ENCODE data around the gene AMPH. TPM values are rescaled to one million over a fixed set of nuclear protein-coding genes. Genes with fewer than 3 reads are reported as not detected.
"Not testable (repeated sequence)": the region's sequence is repeated elsewhere in the genome, so short reads cannot be mapped to it uniquely, and the experiment has no call there.

AMPH gene
- total RNA-seq, 1 donor from 2014 or later = 10.7 TPM

DNA sequence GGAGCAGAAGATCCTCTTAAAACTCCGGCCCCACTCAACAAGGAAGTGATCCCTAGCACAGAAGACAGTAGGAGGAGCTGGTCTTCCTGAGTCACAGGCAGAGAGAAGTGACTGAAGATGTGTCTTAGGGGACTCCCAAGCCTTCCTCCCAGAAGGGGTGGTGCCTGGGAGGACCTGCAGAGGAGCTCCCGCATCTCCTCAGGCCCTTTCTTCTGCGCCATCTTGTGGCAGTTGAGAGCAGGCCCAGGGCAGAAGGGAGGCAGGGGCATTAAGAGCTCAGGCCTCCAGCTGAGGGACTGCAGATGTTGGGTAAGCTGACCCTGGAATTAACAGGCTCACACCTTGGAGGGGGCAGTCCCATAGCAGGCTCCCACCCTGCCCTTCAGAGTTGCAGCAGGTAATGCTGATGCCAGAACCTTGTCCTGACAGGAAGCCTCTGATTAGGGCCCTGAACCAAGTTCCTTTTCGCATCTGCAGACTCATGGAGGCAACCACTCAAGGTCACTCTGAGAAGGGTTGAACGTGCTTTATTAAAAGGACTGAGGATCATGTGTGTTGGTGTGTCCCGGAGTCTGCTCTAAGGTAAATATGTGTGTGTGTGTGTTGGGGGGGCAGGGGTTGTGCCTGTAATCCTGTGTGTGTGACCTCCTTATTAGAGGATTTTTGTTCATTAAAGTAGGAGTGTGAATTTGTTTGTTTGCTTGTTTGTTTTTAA is 281.1 kb downstream of the AMPH start:
- not testable (repeated sequence) for H3K9me3 Mint-ChIP-seq (ENCODE audit: unreplicated experiment); DNase-seq (ENCODE audit: extremely low spot score, unreplicated experiment); H3K27ac Mint-ChIP-seq (ENCODE audit: unreplicated experiment); H3K27me3 Mint-ChIP-seq (ENCODE audit: unreplicated experiment); H3K36me3 Mint-ChIP-seq (ENCODE audit: unreplicated experiment); H3K4me3 Mint-ChIP-seq (ENCODE audit: unreplicated experiment); H3K4me1 Mint-ChIP-seq (ENCODE audit: unreplicated experiment)
- TF ChIP-seq, protein P1, sequence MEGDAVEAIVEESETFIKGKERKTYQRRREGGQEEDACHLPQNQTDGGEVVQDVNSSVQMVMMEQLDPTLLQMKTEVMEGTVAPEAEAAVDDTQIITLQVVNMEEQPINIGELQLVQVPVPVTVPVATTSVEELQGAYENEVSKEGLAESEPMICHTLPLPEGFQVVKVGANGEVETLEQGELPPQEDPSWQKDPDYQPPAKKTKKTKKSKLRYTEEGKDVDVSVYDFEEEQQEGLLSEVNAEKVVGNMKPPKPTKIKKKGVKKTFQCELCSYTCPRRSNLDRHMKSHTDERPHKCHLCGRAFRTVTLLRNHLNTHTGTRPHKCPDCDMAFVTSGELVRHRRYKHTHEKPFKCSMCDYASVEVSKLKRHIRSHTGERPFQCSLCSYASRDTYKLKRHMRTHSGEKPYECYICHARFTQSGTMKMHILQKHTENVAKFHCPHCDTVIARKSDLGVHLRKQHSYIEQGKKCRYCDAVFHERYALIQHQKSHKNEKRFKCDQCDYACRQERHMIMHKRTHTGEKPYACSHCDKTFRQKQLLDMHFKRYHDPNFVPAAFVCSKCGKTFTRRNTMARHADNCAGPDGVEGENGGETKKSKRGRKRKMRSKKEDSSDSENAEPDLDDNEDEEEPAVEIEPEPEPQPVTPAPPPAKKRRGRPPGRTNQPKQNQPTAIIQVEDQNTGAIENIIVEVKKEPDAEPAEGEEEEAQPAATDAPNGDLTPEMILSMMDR (IDR thresholded peaks at IDR 0.05) = peak; percentile 15

DNA sequence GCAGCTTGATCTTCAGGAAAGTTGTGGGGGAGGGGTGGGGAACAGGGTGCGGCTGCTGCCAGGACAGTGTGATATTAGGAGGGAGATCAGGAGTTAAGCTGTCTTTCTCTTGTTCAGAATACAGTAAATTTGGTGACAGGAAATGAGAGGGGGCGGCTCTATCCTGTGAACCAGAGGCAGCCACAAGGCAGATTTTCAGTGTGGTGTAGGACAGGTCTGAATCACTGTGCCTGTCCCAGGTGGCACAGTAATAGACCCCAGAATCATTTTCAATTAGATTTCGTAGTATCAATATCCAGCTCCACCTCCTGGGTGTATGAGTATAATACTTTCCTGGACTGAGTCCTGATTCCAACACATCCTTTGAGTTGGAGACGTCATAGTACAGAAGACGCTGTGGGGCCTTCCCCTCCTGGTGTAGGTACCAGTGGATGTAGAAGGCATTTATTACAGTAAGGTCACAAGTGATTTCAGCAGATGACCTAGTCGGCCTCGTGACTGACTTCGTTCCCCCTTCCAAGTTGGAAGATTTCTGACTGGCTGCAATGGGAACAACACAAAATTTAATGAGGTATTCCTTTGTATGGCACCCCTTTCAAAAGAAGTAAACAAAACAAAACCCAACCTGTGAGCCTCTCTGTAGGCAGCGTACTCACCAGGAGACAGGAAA is 281.9 kb downstream of the AMPH start:
- not testable (repeated sequence) for H3K4me3 Mint-ChIP-seq (ENCODE audit: unreplicated experiment); H3K27ac Mint-ChIP-seq (ENCODE audit: unreplicated experiment); H3K27me3 Mint-ChIP-seq (ENCODE audit: unreplicated experiment); H3K4me1 Mint-ChIP-seq (ENCODE audit: unreplicated experiment); DNase-seq (ENCODE audit: extremely low spot score, unreplicated experiment); H3K9me3 Mint-ChIP-seq (ENCODE audit: unreplicated experiment); H3K36me3 Mint-ChIP-seq (ENCODE audit: unreplicated experiment)

DNA sequence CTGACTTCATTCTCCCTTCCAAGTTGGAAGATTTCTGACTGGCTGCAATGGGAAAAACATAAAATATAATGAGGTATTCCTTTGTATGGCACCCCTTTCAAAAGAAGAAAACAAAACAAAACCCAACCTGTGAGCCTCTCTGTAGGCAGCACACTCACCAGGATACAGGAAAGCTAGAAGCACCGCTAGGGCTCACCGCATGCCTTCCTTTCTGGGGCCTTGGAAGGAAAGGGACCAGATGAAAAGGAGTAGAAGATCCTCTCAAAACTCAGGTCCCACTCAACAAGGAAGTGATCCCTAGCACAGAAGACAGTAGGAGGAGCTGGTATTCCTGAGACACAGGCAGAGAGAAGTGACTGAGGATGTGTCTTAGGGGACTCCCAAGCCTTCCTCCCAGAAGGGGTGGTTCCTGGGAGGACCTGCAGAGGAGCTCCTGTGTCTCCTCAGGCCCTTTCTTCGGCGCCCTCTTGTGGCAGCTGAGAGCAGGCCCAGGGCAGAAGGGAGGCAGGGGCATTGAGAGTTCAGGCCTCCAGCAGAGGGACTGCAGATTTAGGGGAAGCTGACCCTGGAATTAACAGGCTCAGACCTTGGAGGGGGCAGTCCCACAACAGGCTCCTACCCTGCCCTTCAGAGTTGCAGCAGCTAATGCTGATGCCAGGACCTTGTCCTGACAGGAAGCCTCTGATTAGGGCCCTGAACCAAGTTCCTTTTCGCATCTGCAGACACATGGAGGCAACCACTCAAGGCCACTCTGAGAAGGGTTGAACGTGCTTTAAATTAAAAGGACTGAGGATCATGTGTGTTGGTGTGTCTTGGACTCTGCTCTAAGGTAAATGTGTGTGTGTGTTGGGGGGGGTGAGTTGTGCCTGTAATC is 285.6 kb downstream of the AMPH start:
- H3K36me3 Mint-ChIP-seq (ENCODE audit: unreplicated experiment); H3K27me3 Mint-ChIP-seq (ENCODE audit: unreplicated experiment); H3K27ac Mint-ChIP-seq (ENCODE audit: unreplicated experiment); DNase-seq (ENCODE audit: extremely low spot score, unreplicated experiment); H3K9me3 Mint-ChIP-seq (ENCODE audit: unreplicated experiment); H3K4me1 Mint-ChIP-seq (ENCODE audit: unreplicated experiment); H3K4me3 Mint-ChIP-seq (ENCODE audit: unreplicated experiment): not testable (repeated sequence)
- TF ChIP-seq, protein P1 (IDR thresholded peaks at IDR 0.05) = peak; percentile 63

DNA sequence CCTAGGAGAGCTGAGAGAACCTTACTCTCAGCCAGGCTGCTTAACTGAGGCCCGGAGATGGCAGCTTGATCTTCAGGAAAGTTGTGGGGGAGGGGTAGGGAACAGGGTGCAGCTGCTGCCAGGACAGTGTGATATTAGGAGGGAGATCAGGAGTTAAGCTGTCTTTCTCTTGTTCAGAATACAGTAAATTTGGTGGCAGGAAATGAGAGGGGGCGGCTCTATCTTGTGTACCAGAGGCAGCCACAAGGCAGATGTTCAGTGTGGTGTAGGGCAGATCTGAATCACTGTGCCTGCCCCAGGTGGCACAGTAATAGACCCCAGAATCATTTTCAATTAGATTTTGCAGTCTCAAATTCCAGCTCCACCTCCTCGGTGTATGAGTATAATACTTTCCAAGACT is 286.4 kb downstream of the AMPH start:
- H3K9me3 Mint-ChIP-seq (ENCODE audit: unreplicated experiment); H3K4me1 Mint-ChIP-seq (ENCODE audit: unreplicated experiment); H3K27ac Mint-ChIP-seq (ENCODE audit: unreplicated experiment): not testable (repeated sequence)

DNA sequence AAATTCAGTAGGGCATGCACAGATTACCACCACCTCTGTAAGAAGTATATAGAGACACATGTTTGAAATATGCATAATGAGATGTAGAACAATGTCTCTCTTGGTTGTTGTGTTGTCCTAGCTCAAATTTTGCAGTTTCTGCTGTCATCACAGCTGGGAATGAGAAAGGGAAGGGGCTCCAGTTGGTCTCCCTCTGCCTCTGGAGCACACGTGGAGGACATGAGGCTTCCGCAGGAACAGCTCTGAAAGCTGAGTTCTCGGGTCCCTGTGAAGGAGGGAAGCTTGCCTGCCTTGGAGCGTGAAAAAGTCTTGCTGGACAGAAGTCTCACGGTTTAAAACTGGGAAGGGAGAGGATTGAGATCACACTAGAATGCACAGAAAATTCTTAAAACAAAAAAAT is 289.0 kb downstream of the AMPH start:
- not testable (repeated sequence) for H3K4me1 Mint-ChIP-seq (ENCODE audit: unreplicated experiment); DNase-seq (ENCODE audit: extremely low spot score, unreplicated experiment); H3K27ac Mint-ChIP-seq (ENCODE audit: unreplicated experiment); H3K27me3 Mint-ChIP-seq (ENCODE audit: unreplicated experiment); H3K36me3 Mint-ChIP-seq (ENCODE audit: unreplicated experiment); H3K9me3 Mint-ChIP-seq (ENCODE audit: unreplicated experiment); H3K4me3 Mint-ChIP-seq (ENCODE audit: unreplicated experiment)

More for the DNA sequence above, 286.4 kb downstream of the AMPH start:
- DNase-seq (ENCODE audit: extremely low spot score, unreplicated experiment); H3K27me3 Mint-ChIP-seq (ENCODE audit: unreplicated experiment); H3K4me3 Mint-ChIP-seq (ENCODE audit: unreplicated experiment); H3K36me3 Mint-ChIP-seq (ENCODE audit: unreplicated experiment): not testable (repeated sequence)

DNA sequence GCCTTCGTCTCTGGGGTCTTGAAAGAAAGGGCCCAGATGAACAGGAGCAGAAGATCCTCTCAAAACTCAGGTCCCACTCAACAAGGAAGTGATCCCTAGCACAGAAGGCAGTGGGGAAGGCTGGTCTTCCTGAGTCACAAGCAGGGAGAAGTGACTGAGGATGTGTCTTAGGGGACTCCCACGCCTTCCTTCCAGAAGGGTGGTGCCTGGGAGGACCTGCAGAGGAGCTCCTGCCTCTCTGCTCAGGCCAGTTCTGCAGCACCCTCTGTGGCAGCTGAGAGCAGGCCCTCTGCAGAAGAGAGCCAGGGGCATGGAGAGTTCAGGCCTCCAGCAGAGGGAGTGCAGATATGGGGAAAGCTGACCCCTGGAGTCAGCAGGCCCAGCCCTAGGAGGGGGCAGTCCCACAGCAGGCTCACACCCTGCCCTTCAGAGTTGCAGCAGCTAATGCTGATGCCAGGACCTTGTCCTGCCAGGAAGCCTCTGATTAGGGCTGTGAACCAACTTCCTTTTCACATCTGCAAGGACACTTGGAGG is 289.9 kb downstream of the AMPH start:
- H3K27ac Mint-ChIP-seq (ENCODE audit: unreplicated experiment); DNase-seq (ENCODE audit: extremely low spot score, unreplicated experiment): not testable (repeated sequence)

More for the DNA sequence above, 289.9 kb downstream of the AMPH start:
- not testable (repeated sequence) for H3K36me3 Mint-ChIP-seq (ENCODE audit: unreplicated experiment); H3K27me3 Mint-ChIP-seq (ENCODE audit: unreplicated experiment); H3K4me1 Mint-ChIP-seq (ENCODE audit: unreplicated experiment); H3K4me3 Mint-ChIP-seq (ENCODE audit: unreplicated experiment); H3K9me3 Mint-ChIP-seq (ENCODE audit: unreplicated experiment)

Measured in osteocyte (in vitro differentiated cells).